ENCODE data around the gene CRLF1.

The CRLF1 gene

GRCh38 chr19:18608805-18609716, 2.5 kb upstream of the CRLF1 start:
- H4K20me1 ChIP-seq (ENCODE audit: low read depth, low read length) = no peaks in the 10 kb centered on the region
- H3K79me2 ChIP-seq (ENCODE audit: insufficient read depth, low read length) = no peaks in the 10 kb centered on the region
- no peak for TF ChIP-seq EZH2phosphoT487 (conservative IDR thresholded peaks at IDR 0.05; ENCODE audit: low read length)
- no peak for TF ChIP-seq CTCF (IDR thresholded peaks at IDR 0.05; ENCODE audit: insufficient read depth, low read length, poor library complexity, severe bottlenecking)
- no peak overlapping the region for H3K4me2 ChIP-seq (ENCODE audit: low read depth, low read length, poor library complexity, severe bottlenecking)
- no peak overlapping the region for H3K27ac ChIP-seq (ENCODE audit: low read depth, low read length)
- H3F3A ChIP-seq (ENCODE audit: insufficient read depth) = no peaks in the 10 kb centered on the region
- no peak overlapping the region for H3K4me3 ChIP-seq (ENCODE audit: insufficient read depth, low read length, poor library complexity, severe bottlenecking)
- peaks cover 8% of the 10 kb centered on the region; the same call in 1 of the 2 replicates for H3K27me3 ChIP-seq (ENCODE audit: low read length)
- H2AFZ ChIP-seq (ENCODE audit: low read depth, low read length, severe bottlenecking) = no peak overlapping the region
- no peaks in the 10 kb centered on the region for H3K36me3 ChIP-seq (ENCODE audit: low read length)
- H3K9me3 ChIP-seq (ENCODE audit: insufficient read depth, low read length) = no peaks in the 10 kb centered on the region
- no peaks in the 10 kb centered on the region for H3K9me2 ChIP-seq (replicated peaks; ENCODE audit: insufficient read depth, low read length)
- no peak overlapping the region for H3K9ac ChIP-seq (ENCODE audit: low read length)

DNA sequence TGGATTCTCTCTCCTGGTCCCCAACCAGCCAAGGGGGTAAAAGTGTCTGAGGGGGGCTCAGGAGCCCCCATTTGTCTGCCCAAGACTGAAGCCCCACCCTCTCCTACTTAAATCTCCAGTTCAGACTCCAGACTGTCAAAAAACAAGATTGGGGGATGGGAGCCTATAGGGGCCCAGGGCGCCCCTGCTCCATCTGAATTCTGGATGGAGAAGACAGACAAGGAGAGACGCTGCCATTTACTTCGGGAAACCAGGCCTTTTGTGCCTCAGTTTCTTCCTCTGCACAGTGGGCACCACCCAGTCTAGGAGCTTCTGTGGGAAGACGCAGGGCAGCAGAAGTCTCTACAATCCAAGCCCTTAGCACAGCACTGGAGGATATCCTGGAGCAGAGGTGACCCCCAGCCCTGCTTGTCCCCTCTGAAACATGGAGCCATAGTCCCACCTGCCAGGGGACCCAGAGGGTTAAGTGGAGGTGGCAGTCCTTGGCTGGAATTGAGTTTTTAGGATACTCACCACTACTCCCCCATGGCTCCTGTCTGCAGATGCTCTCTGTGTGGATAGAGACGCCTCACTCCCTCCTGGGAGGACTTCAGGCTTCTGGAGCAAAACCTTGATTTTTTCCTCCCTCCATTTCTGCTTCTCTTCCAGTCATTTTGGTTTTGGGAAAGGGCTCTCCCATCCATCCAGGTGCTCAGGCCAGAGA, 1.7 kb upstream of the CRLF1 start:
- Histone ChIP-seq H3K36me3 (ENCODE audit: low read length) (no peaks in the 10 kb centered on the region), H3K9me2 (replicated peaks; ENCODE audit: insufficient read depth, low read length) (no peaks in the 10 kb centered on the region), H3K9ac (ENCODE audit: low read length) (no peak overlapping the region), H3K4me2 (ENCODE audit: low read depth, low read length, poor library complexity, severe bottlenecking) (no peak overlapping the region), H3K79me2 (ENCODE audit: insufficient read depth, low read length) (no peaks in the 10 kb centered on the region), H2AFZ (ENCODE audit: low read depth, low read length, severe bottlenecking) (no peak overlapping the region), H4K20me1 (ENCODE audit: low read depth, low read length) (no peaks in the 10 kb centered on the region), H3F3A (ENCODE audit: insufficient read depth) (no peaks in the 10 kb centered on the region), H3K27me3 (ENCODE audit: low read length) (peaks cover 8% of the 10 kb centered on the region; the same call in 1 of the 2 replicates), H3K4me3 (ENCODE audit: insufficient read depth, low read length, poor library complexity, severe bottlenecking) (no peak overlapping the region), H3K27ac (ENCODE audit: low read depth, low read length) (no peak overlapping the region), H3K9me3 (ENCODE audit: insufficient read depth, low read length) (no peaks in the 10 kb centered on the region)
- TF ChIP-seq EZH2phosphoT487 (conservative IDR thresholded peaks at IDR 0.05; ENCODE audit: low read length) (no peak), CTCF (IDR thresholded peaks at IDR 0.05; ENCODE audit: insufficient read depth, low read length, poor library complexity, severe bottlenecking) (no peak)

DNA sequence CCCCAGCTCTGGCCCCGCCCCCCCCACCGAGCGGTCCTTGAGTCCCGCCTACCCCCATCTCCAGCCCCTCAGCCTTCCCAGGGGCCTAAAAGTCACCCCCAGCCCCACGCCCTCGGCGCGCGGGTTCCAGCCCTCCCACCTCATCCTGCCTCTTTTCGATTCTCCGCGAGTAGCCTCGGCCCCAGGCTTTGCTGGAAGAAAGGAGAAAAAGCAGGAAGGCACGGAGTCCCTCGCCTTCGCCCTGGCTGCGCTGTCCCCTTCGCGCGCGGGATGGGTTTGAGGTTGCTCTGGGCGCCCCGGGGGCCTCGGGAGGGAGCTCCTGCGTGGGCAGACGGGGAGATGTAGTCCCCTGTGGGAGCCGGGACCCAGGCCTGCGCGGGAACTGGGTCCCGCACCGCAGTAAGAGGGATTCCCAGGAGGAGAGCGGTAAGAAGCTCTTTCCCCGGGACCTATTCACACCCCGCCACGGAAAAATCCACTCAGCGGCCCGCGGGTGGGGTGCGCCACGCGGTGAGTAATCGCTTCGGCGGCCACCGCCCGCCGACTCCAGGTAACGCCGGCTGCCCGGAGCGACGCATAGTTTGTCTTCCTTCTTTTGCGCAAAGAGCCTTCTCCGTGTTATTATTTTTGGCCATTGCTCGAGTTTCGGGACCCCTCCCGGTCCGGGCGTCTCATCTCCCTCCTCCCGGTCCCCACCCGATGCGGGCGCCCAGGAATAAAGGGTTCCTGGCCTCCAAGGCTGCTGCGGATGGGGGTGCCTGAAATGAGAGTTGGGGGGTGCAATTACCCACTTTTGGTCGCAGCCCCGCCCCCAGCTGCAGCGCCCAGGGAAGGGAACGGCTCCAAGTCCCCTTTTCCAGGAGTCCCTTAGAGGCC, 865 bp upstream of the CRLF1 start:
- no peak for TF ChIP-seq EZH2phosphoT487 (conservative IDR thresholded peaks at IDR 0.05; ENCODE audit: low read length)
- no peak for TF ChIP-seq CTCF (IDR thresholded peaks at IDR 0.05; ENCODE audit: insufficient read depth, low read length, poor library complexity, severe bottlenecking)
- Histone ChIP-seq H3K4me2 (ENCODE audit: low read depth, low read length, poor library complexity, severe bottlenecking) (no peak overlapping the region), H3K79me2 (ENCODE audit: insufficient read depth, low read length) (no peaks in the 10 kb centered on the region), H3K9me3 (ENCODE audit: insufficient read depth, low read length) (no peaks in the 10 kb centered on the region), H3K4me3 (ENCODE audit: insufficient read depth, low read length, poor library complexity, severe bottlenecking) (no peak overlapping the region), H2AFZ (ENCODE audit: low read depth, low read length, severe bottlenecking) (no peak overlapping the region), H3K27me3 (ENCODE audit: low read length) (peaks cover 8% of the 10 kb centered on the region; the same call in 1 of the 2 replicates), H4K20me1 (ENCODE audit: low read depth, low read length) (no peaks in the 10 kb centered on the region), H3K36me3 (ENCODE audit: low read length) (no peaks in the 10 kb centered on the region), H3K27ac (ENCODE audit: low read depth, low read length) (no peak overlapping the region), H3K9me2 (replicated peaks; ENCODE audit: insufficient read depth, low read length) (no peaks in the 10 kb centered on the region), H3K9ac (ENCODE audit: low read length) (no peak overlapping the region), H3F3A (ENCODE audit: insufficient read depth) (no peaks in the 10 kb centered on the region)
